Epidermal melanocyte (primary cell): ENCODE data around the gene SAMD4A.

Experiments used
- DNase-seq: peaks from one replicate; pipeline ENCODE4 v3.0.0; 2011; ENCODE audit warnings: low spot score; ENCODE audit not compliant: insufficient read length

Gene SAMD4A

GRCh38 chr14:54702014-54702491 is 135.1 kb downstream of the SAMD4A start:
- DNase-seq = no peak

DNA sequence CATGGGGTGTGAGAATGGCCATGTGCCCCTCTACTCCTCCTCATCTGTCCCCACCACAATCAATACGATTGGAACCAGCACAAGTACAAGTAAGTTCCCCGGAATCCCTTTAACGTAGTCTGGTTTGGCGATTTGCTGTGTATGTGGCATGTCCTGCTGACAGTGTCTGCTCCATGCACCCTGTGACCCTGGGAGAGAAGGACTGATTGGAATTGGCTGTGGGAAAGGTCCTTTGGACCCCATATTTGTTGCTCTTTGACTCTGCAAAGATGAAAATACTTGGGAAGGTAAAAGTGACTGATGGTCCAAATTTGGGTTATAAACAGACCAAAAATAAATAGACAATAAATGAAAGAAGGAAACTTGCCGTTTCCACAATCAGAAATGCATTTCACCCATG is 135.6 kb downstream of the SAMD4A start:
- DNase-seq = no peak

DNA sequence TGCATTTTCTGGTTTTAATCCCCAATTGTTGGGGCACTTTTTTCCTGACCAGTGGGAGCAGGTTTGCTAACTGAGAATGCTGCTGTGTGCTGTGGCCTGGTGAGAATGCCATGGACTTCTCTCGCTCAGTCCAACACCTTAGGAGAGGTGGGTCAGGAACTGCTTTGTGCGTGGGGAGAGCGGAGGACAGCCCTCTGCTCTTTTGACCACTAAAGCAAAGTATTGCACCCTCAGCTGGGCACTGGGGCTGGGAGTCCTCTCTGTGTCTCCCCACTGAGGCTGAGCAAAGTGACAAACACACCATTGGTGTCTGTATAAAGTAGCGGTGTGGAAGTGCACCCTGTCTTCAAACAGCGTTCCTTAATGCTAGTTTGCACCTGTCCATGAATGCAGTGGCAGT is 136.2 kb downstream of the SAMD4A start:
- DNase-seq = no peak

- DNase-seq = no peak
Measured at GRCh38 chr14:54703724-54704123, 136.8 kb downstream of the SAMD4A start.

DNA sequence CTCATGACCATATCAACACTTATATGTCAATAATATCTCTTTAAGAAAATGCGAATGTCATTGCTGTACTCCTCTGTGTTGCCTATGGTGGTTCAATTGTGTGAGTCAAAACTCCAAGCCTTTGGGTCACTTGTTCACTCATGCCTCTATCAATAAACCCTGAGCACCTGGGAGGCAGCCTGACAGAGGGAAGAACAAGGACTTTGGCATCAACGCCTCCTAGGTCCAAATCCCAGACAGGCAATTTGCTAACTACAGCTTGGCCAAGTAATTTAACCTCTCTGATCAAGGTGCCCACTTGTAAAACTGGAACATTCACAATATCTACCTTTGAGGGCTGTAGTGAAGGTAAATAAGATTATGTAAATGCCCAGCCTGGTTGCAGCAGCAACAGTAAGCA is 137.8 kb downstream of the SAMD4A start:
- DNase-seq = no peak

DNA sequence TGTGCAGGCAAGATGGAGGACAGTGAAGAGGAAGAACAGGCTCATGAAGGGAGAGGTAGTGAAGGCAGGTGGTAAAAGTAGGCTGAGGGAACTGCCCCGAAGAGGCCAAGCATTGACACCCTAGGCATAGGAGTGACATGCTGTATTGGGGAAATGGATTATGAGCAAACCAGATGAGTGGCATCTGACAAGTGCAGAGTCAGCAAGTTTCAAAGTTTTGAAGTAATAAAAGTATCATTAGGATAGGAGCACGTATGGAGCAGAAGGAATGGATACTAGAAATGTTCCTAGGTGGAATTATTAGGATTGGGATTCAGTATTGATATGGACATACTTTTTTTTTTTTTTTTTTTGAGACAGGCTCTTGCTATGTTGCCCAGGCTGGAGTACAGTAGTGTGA is 139.8 kb downstream of the SAMD4A start:
- no peak for DNase-seq

- no peak for DNase-seq
Measured at GRCh38 chr14:54708161-54708560, 141.2 kb downstream of the SAMD4A start.

GRCh38 chr14:54708982-54709381 is 142.1 kb downstream of the SAMD4A start:
- no peak for DNase-seq

DNA sequence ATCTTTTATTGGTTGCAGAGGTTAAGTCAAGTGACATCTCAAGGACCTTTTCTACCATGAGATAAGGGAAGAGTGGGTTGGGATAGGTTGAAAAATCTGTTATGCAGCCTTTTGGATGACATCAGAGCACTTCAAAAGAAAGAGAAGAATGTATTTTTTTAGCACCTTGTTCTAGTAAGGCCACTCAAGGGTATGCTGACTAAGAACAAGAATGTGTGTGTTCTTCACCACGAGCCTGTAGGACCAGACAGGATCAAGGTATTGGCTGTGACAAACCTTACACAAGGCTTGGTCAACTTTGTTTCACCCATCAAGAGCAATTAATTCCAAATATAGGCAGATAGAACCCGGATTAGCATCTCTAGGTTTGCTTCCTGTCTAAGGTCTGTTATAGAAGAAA is 142.5 kb downstream of the SAMD4A start:
- no peak for DNase-seq

GRCh38 chr14:54709867-54710266 is 142.9 kb downstream of the SAMD4A start:
- no peak for DNase-seq

- DNase-seq = no peak
Measured at GRCh38 chr14:54711312-54711711, 144.4 kb downstream of the SAMD4A start.

DNA sequence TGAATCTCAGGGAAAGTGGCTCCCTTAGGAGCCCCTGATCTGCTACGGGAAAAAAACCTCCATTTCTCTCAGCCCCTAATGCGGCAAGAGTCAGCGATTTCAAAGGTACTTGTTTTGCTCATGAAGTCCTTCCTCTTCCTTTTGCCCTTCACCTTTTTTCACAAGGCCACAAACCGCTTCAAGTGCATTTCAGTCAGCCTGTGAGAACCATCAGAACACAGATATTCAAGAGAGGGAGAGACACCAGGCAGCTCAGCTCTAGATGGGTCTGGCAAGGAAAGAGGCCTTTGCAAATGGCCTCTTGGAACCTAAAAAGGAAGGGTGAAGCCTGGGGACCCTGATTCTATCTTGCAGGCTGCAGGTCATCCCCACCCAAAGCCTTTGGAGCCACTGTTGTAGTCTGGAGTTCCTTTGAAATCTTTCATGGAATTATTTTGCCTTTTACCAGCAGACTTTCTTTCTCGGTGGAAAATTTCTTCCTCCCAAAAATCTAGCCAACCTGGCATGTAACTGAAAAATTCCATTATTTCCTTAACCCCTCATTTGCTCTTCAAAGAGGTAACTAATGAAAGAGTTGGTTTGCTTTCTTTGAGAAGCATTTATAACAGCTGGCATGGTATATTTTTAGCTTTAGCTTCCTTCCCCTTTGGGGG is 145.0 kb downstream of the SAMD4A start:
- DNase-seq = no peak

GRCh38 chr14:54712465-54713200 is 145.7 kb downstream of the SAMD4A start:
- no peak for DNase-seq

DNA sequence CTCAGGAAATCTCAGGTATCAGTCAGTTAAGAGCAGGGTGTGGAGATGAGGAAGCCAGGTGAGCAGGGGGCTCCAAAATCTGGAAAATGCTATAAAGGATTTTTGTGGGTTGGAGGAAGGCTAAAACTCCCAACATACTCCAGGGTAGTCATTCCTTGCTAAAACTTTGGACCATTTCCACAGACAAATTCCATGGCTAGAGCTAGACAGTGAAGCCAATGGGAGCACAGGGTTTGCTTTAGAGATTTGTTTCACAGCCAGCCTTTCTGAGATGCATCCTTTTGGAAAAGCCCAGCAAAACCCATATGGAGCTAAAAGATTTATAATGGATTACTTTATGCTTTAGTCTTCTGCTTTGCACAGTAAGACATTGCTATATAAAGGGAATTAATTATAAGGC is 146.5 kb downstream of the SAMD4A start:
- no peak for DNase-seq

DNA sequence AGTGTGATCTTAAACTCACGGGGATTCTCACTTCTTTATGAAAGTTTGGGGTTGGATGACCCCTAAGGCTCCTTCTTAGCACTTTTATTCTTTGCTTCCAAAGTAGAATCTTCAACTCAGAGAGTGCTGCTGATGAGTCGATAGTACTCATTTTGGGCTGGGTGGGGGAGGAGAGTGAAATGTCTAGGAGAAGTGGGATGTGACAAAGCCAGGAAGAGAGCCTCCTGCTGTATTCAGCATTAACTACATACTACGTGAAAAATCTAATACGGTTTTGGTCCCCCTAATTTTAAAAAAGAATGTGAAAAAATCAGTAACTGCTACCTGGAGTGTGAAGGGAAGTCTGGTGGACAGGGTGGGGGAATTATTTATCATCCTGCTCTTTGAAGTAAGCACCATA is 148.3 kb downstream of the SAMD4A start:
- no peak for DNase-seq

- no peak for DNase-seq
Measured at GRCh38 chr14:54715811-54716210, 148.9 kb downstream of the SAMD4A start.

DNA sequence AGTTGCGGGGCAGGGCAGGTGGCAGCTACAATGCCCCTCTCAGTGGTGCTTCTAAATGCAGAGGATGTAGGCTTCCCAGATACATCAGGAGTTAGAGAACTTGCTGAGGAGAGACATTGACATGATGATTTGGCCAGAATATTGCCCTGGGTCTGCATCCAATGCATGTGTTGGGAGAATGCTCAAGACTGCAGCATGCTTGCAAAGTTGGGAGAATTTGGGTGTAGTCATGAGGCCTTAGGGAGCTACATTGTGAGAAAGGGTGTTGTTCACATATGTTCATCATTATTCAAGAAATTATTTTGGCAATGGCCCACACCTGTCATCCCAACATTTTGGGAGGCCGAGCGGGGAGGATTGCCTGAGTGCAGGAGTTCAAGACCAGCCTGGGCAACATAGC is 149.9 kb downstream of the SAMD4A start:
- no peak for DNase-seq

DNA sequence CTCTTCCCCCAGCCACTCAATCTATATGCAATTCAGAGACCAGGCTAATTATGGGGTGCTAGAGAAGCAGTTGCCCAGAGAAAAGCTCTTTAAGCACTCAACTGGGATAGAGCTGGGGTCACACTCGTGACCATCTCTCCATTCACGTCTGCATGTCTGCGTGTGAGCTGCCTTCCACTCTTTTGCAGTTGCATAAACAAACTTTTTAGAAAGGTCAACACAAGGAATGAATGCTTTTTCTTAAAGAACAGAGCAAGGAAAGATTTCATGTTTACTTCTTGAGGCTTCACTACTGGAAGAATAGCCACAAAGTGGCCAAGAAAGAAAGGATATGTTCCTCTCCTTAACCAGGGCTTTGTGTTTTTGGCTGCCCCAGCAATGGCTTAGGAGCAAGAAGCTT is 151.1 kb downstream of the SAMD4A start:
- DNase-seq = no peak

- DNase-seq = no peak
Measured at GRCh38 chr14:54719406-54719805, 152.5 kb downstream of the SAMD4A start.

- no peak for DNase-seq
Measured at GRCh38 chr14:54722791-54723432, 156.0 kb downstream of the SAMD4A start.

DNA sequence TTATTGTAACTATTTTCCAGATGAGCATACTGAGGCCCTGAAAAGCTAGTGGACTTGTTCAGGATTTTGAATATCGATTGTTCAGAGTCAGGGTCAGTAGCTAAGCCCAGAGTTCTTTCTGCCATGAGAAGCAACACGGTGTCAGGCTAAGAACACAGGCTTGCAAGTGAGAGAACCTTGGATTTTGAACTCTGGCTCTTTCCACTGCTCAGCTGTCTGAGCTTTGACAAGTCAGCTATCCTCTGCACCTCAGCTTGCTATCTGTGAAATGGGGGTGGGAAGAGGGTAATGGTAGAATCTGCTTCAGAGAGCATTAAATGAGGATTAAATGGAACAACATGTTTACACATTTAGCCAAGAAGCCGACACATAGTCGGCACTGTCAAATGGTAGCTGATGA is 157.2 kb downstream of the SAMD4A start:
- no peak for DNase-seq

DNA sequence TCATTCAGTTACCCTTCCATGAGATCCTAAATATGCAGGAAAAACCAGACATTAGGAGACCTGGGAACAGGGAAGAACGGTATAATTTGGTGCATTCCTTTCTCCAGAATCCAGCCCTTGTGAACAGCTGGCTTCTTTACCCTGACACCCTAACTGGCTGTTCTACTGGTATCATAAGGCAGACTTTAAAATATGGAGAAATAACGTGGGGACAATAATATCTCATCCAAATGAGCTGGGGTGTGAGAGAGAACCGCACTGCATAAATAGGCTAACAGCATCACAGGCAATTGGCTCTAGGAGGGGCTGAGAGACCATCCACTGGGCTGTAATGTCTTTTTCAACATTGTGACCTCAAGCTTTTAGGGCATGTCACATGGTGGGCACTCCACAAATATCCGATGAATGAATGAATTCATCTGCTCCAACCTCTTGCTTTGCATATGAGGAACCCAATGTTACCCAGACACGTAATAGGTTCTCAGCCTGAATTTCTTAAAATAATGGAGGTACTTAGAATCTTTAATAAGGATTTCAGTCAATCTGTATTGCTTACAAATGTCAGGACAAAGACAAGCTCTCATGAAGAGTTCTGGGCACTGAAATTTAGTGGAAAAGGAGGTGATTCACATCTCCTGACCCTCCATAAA is 157.9 kb downstream of the SAMD4A start:
- DNase-seq = peak; percentile 42
